ENCODE measurements around the gene LYRM4.

DNA sequence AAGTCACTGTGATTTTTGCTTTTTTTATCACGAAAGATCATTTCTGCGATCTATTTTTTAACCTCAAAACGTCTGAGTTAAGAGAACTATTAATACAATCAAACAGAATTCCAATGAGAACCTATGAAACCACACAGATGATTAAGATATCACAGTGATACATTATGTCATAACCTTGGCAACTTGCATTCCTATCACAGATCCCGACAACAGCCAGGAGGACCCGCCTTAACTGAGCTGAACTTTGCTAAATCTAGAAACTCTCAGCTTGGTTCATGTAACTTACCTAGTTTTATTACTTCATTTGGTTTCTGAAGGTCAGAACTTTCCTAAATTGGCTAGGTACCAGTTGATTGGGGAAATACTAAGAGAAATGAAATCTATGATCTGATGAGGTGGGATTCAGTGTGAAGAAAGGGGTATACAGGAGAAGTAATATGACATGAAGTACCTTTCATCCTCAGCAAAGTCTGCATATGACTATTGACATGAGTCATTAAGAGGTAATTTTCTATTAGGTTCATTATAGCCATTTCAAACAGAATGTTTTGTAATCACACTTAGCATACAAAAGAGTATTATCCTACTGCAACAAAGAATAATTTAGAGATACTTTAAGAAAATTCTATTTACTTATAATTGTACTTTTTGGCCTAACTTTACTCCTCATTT is 11.2 kb downstream of the LYRM4 start:
- TF ChIP-seq TAF1 (IDR thresholded peaks at IDR 0.05; ENCODE audit: borderline replicate concordance, insufficient read depth, low read length) (no peak), POLR2AphosphoS5 (IDR thresholded peaks at IDR 0.05; ENCODE audit: low read depth, low read length) (no peak)
- TF ChIP-seq, protein P1, sequence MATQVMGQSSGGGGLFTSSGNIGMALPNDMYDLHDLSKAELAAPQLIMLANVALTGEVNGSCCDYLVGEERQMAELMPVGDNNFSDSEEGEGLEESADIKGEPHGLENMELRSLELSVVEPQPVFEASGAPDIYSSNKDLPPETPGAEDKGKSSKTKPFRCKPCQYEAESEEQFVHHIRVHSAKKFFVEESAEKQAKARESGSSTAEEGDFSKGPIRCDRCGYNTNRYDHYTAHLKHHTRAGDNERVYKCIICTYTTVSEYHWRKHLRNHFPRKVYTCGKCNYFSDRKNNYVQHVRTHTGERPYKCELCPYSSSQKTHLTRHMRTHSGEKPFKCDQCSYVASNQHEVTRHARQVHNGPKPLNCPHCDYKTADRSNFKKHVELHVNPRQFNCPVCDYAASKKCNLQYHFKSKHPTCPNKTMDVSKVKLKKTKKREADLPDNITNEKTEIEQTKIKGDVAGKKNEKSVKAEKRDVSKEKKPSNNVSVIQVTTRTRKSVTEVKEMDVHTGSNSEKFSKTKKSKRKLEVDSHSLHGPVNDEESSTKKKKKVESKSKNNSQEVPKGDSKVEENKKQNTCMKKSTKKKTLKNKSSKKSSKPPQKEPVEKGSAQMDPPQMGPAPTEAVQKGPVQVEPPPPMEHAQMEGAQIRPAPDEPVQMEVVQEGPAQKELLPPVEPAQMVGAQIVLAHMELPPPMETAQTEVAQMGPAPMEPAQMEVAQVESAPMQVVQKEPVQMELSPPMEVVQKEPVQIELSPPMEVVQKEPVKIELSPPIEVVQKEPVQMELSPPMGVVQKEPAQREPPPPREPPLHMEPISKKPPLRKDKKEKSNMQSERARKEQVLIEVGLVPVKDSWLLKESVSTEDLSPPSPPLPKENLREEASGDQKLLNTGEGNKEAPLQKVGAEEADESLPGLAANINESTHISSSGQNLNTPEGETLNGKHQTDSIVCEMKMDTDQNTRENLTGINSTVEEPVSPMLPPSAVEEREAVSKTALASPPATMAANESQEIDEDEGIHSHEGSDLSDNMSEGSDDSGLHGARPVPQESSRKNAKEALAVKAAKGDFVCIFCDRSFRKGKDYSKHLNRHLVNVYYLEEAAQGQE (IDR thresholded peaks at IDR 0.05; ENCODE audit: insufficient read depth in 1 of 2, low read depth in 2 of 2, low read length in 2 of 2), result no peak
